Breast epithelium (tissue), 4 donors: ENCODE data around the gene FSTL3. TPM values are rescaled to one million over a fixed set of nuclear protein-coding genes. Genes with fewer than 3 reads are reported as not detected.
A peak's percentile ranks its signal among the peaks of the same experiment; 100 is the strongest.

Source experiments
- DNase-seq, 2 donors: peaks; one replicate each; pipeline ENCODE4 v3.0.0-alpha.2; 2019; ENCODE audit warnings: low spot score in 2 of 2
- H3K27ac ChIP-seq, 2 donors: fragments of 200-600 bp; sonication (generic) in 1 of 2; one replicate each; pipeline ENCODE4 v1.5.1; 2016 to 2019; ENCODE audit warnings: mild to moderate bottlenecking in 1 of 2
- H3K27me3 ChIP-seq, 2 donors: fragments of 200-600 bp; sonication (generic) in 1 of 2; one replicate each; pipeline versions ENCODE4 v1.5.1 to v1.6.0; 2017 to 2019; ENCODE audit warnings: control low read depth in 1 of 2, mild to moderate bottlenecking in 1 of 2
- H3K36me3 ChIP-seq: fragments of 200-600 bp; one replicate; pipeline ENCODE4 v1.5.1; 2019
- H3K4me1 ChIP-seq, 2 donors: fragments of 200-600 bp; sonication (generic); one replicate each; pipeline ENCODE4 v1.5.1; 2016 to 2019; ENCODE audit warnings: control low read depth in 1 of 2
- H3K4me3 ChIP-seq, 3 donors: fragments of 200-600 bp; sonication (generic); 1 replicate in 2 of 3; 2 replicates in 1 of 3; pipeline ENCODE4 v1.5.1; 2016 to 2019; ENCODE audit warnings: mild to moderate bottlenecking in 3 of 3, moderate library complexity in 2 of 3
- H3K9me3 ChIP-seq, 2 donors: fragments of 200-600 bp; sonication (generic) in 1 of 2; one replicate each; pipeline ENCODE4 v1.5.1; 2016 to 2019; ENCODE audit warnings: control low read depth in 1 of 2
- CTCF ChIP-seq, 3 donors: fragments of 450-650 bp; IDR thresholded peaks; one replicate each; pipeline ENCODE4 v1.5.1; 2016 to 2017; ENCODE audit warnings: antibody characterized with exemption in 3 of 3, mild to moderate bottlenecking in 3 of 3, moderate library complexity in 3 of 3
- POLR2A ChIP-seq: fragments of 450-650 bp; IDR thresholded peaks from one replicate; pipeline ENCODE4 v1.6.1; 2016; ENCODE audit warnings: antibody characterized with exemption, mild to moderate bottlenecking, moderate library complexity
- POLR2AphosphoS5 ChIP-seq, 3 donors: sonication (generic); formaldehyde crosslinking; IDR thresholded peaks; one replicate each; pipeline ENCODE4 v1.6.1; 2017; ENCODE audit warnings: antibody characterized with exemption in 3 of 3
- intact Hi-C: fragments of 100-400 bp; cut with DNase I; formaldehyde crosslinking; loops from one replicate; pipeline ENCODE4 v1.15.1; 2023; ENCODE audit warnings: low total_unique reads
- total RNA-seq, 3 donors: library from RNA; depleted of rRNA; stranded (reverse); fragments of >200 nt; gene quantifications; one replicate each; pipeline ENCODE4 v1.1.0, GENCODE V29; 2016

FSTL3 gene
- total RNA-seq, 3 donors from 2014 or later = 37.8 to 198 (median 111) TPM

GRCh38 chr19:722553-723101 is 46.4 kb downstream of the FSTL3 start:
- DNase-seq = no peak
- intact Hi-C loops = no loop called here
- TF ChIP-seq POLR2AphosphoS5 (IDR thresholded peaks at IDR 0.05) (peak in 1 of 3 donors; percentile 19), POLR2A (no peak), CTCF (IDR thresholded peaks at IDR 0.05) (no peak)
- H3K9me3 ChIP-seq = no peaks in the 10 kb centered on the region
- peaks cover 0 to 5% of the 10 kb centered on the region in 2 donors for H3K27me3 ChIP-seq
- no peaks in the 10 kb centered on the region for H3K4me1 ChIP-seq
- H3K27ac ChIP-seq = peak overlapping the region in 1 of 2 donors; percentile 55
- H3K4me3 ChIP-seq = no peak overlapping the region
- H3K36me3 ChIP-seq = no peaks in the 10 kb centered on the region

DNA sequence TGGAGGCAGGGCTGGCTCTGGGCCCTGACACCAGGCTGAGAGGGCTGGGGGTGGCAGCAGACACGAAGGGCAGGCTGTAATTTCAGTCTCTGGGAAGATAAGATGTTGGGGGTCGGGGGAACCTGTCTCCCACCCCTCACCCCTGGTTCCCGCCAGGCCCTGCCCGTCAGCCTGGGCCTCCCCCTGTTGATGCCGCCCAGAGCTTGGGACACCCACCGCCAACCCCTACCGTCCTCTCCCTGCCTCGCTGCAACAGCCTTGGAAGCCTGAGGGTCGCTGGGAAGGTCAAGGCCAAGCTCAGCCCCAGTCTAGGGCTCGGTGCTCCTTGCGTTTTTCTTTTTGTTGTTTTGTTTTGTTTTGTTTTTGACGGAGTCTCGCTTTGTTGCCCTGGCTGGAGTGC is 47.1 kb downstream of the FSTL3 start:
- H3K9me3 ChIP-seq = no peaks in the 10 kb centered on the region
- TF ChIP-seq POLR2AphosphoS5 (IDR thresholded peaks at IDR 0.05) (no peak), CTCF (IDR thresholded peaks at IDR 0.05) (no peak), POLR2A (no peak)
- no peak overlapping the region for H3K4me3 ChIP-seq
- peak overlapping the region in 1 of 2 donors; percentile 55 for H3K27ac ChIP-seq
- H3K27me3 ChIP-seq = peaks cover 0 to 5% of the 10 kb centered on the region in 2 donors
- intact Hi-C loops = no loop called here
- no peaks in the 10 kb centered on the region for H3K4me1 ChIP-seq
- H3K36me3 ChIP-seq = no peaks in the 10 kb centered on the region
- DNase-seq = no peak

DNA sequence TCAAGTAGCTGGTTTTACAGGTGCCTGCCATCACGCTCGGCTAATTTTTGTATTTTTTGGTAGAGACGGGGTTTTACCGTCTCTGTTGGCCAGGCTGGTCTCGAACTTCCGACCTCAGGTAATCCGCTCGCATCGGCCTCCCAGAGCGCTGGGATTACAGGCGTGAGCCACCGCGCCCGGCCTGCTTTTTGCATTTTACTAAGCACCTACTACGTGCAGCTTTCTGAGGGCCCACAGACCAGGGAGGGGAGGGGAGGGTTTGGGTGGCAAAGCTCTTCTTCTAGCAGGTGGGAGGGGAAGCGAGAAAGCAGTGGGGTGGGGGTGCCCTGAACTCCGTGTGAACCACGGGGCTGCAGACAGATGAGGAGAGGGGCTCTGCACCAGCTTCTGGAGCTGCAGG is 47.5 kb downstream of the FSTL3 start:
- Histone ChIP-seq H3K9me3 (no peaks in the 10 kb centered on the region), H3K27ac (no peak overlapping the region), H3K36me3 (no peaks in the 10 kb centered on the region), H3K4me1 (no peaks in the 10 kb centered on the region), H3K27me3 (peaks cover 0 to 5% of the 10 kb centered on the region in 2 donors), H3K4me3 (no peak overlapping the region)
- no peak for DNase-seq
- TF ChIP-seq POLR2A = no peak
- no peak for TF ChIP-seq CTCF (IDR thresholded peaks at IDR 0.05)
- no peak for TF ChIP-seq POLR2AphosphoS5 (IDR thresholded peaks at IDR 0.05)
- intact Hi-C loops = loop anchor here (1.0 kb wide), 1 partner anchor 50 kb away; no protein-coding TSS in a partner anchor

- Histone ChIP-seq H3K27ac (no peak overlapping the region), H3K4me3 (no peak overlapping the region), H3K4me1 (no peaks in the 10 kb centered on the region), H3K9me3 (no peaks in the 10 kb centered on the region), H3K27me3 (no peaks in the 10 kb centered on the region), H3K36me3 (no peaks in the 10 kb centered on the region)
- TF ChIP-seq POLR2A = no peak
- no peak for TF ChIP-seq POLR2AphosphoS5 (IDR thresholded peaks at IDR 0.05)
- no peak for TF ChIP-seq CTCF (IDR thresholded peaks at IDR 0.05)
- intact Hi-C loops = loop anchor here (5.0 kb wide), 1 partner anchor 63 kb away; the partner anchor contains the start of gene RNF126
- DNase-seq = no peak
These were observed 49.4 kb downstream of the FSTL3 start for GRCh38 chr19:725461-726089.
